ENCODE results near the gene GNAS-AS1.
"Not testable (repeated sequence)": the region's sequence is repeated elsewhere in the genome, so short reads cannot be mapped to it uniquely, and the experiment has no call there.

The GNAS-AS1 gene

DNA sequence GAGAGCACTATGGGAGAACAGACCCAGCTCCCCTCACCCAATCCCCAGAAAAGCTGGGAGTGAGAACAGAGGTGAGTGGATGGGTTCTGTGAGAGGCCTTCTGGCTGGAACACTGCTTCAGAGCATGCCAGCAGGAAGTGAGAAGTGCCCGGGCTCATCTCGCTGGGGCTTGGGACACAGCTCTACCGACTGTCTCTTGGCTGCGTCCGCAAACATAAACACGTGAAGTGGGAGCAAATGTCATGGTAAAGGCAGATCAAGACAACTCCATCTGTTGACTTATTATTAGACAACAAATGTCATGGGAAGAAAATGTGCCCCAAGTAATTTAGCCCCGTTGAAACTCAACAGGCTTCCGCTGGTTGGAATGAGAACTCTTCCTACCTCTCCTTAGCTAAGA is 25.9 kb downstream of the GNAS-AS1 start:
- Histone ChIP-seq H3K36me3 (ENCODE audit: low read length) (no peaks in the 10 kb centered on the region), H3K4me3 (ENCODE audit: insufficient read depth, low read length, poor library complexity, severe bottlenecking) (no peak overlapping the region), H4K20me1 (ENCODE audit: low read depth, low read length) (no peaks in the 10 kb centered on the region), H3K27ac (ENCODE audit: low read depth, low read length) (no peak overlapping the region), H3K79me2 (ENCODE audit: insufficient read depth, low read length) (peaks cover 5% of the 10 kb centered on the region; the same call in 1 of the 2 replicates), H3K9me3 (ENCODE audit: insufficient read depth, low read length) (no peaks in the 10 kb centered on the region), H2AFZ (ENCODE audit: low read depth, low read length, severe bottlenecking) (no peak overlapping the region), H3F3A (ENCODE audit: insufficient read depth) (no peaks in the 10 kb centered on the region), H3K27me3 (ENCODE audit: low read length) (no peaks in the 10 kb centered on the region), H3K4me2 (ENCODE audit: low read depth, low read length, poor library complexity, severe bottlenecking) (no peak overlapping the region), H3K9ac (ENCODE audit: low read length) (no peak overlapping the region), H3K9me2 (replicated peaks; ENCODE audit: insufficient read depth, low read length) (no peaks in the 10 kb centered on the region)
- TF ChIP-seq CTCF (IDR thresholded peaks at IDR 0.05; ENCODE audit: insufficient read depth, low read length, poor library complexity, severe bottlenecking): no peak
- no peak for TF ChIP-seq EZH2phosphoT487 (conservative IDR thresholded peaks at IDR 0.05; ENCODE audit: low read length)

DNA sequence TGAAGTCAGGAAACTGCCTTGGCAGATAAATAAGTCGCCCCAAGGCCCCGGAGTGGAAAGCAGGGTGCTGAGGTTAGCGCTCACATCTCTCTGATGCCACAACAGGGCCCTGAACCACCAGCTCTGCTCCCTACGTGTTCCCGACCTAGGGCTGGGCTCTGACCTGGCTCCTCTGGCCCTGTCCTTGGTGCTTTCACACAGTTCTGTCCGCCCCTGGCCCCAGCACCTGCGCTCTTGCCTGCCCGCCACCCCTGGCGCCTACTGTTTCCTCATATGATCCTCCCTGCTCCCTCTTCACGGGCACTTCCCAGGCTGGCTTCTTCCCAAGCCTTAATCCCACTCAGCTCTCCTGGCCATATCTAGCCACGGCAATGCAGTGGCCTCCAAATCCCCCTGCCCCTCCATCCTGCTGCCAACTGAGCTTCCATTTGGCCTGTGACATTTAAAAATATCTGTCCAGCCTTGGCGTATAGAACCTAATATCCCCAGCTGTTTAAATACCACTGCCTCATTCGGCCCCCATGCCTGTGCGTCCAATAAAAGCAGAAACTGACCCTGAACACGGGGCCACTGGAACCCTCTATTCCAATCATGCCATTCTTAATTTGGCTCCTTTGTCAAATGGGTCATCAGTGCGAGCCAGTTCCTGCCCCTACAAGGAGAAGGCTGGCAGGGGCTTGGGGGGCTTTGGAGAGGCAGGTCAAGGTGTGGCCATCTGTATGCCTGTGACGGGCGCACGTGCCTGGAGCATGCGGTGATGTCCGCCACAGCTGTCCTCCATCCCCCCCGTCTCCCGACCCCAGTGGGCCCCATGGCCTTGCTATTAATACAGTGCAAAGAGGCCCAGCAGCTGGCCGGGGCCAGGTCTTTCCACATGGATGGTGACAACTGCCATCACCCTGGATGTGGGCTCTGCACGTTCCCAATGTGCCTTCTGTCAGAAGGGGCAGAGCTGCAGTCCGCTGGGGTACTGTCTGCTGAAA is 27.7 kb downstream of the GNAS-AS1 start:
- Histone ChIP-seq H3K9ac (ENCODE audit: low read length) (no peak overlapping the region), H2AFZ (ENCODE audit: low read depth, low read length, severe bottlenecking) (no peak overlapping the region), H3K79me2 (ENCODE audit: insufficient read depth, low read length) (no peaks in the 10 kb centered on the region), H3K36me3 (ENCODE audit: low read length) (no peaks in the 10 kb centered on the region), H3K9me2 (replicated peaks; ENCODE audit: insufficient read depth, low read length) (no peaks in the 10 kb centered on the region), H3F3A (ENCODE audit: insufficient read depth) (no peaks in the 10 kb centered on the region), H3K9me3 (ENCODE audit: insufficient read depth, low read length) (no peaks in the 10 kb centered on the region), H4K20me1 (ENCODE audit: low read depth, low read length) (no peaks in the 10 kb centered on the region), H3K27ac (ENCODE audit: low read depth, low read length) (no peak overlapping the region), H3K27me3 (ENCODE audit: low read length) (no peaks in the 10 kb centered on the region), H3K4me2 (ENCODE audit: low read depth, low read length, poor library complexity, severe bottlenecking) (no peak overlapping the region), H3K4me3 (ENCODE audit: insufficient read depth, low read length, poor library complexity, severe bottlenecking) (no peak overlapping the region)
- no peak for TF ChIP-seq CTCF (IDR thresholded peaks at IDR 0.05; ENCODE audit: insufficient read depth, low read length, poor library complexity, severe bottlenecking)
- TF ChIP-seq EZH2phosphoT487 (conservative IDR thresholded peaks at IDR 0.05; ENCODE audit: low read length): no peak

GRCh38 chr20:58822149-58822548 is 28.6 kb downstream of the GNAS-AS1 start:
- H3K36me3 ChIP-seq (ENCODE audit: low read length): no peaks in the 10 kb centered on the region
- H3K9me2 ChIP-seq (replicated peaks; ENCODE audit: insufficient read depth, low read length): no peaks in the 10 kb centered on the region
- H3K4me3 ChIP-seq (ENCODE audit: insufficient read depth, low read length, poor library complexity, severe bottlenecking): no peak overlapping the region
- no peak overlapping the region for H2AFZ ChIP-seq (ENCODE audit: low read depth, low read length, severe bottlenecking)
- peak; percentile 15 for TF ChIP-seq CTCF (IDR thresholded peaks at IDR 0.05; ENCODE audit: insufficient read depth, low read length, poor library complexity, severe bottlenecking)
- TF ChIP-seq EZH2phosphoT487 (conservative IDR thresholded peaks at IDR 0.05; ENCODE audit: low read length): no peak
- no peak overlapping the region for H3K27ac ChIP-seq (ENCODE audit: low read depth, low read length)
- no peaks in the 10 kb centered on the region for H3K79me2 ChIP-seq (ENCODE audit: insufficient read depth, low read length)
- no peaks in the 10 kb centered on the region for H3K27me3 ChIP-seq (ENCODE audit: low read length)
- H3F3A ChIP-seq (ENCODE audit: insufficient read depth): no peaks in the 10 kb centered on the region
- no peaks in the 10 kb centered on the region for H3K9me3 ChIP-seq (ENCODE audit: insufficient read depth, low read length)
- no peak overlapping the region for H3K9ac ChIP-seq (ENCODE audit: low read length)
- H4K20me1 ChIP-seq (ENCODE audit: low read depth, low read length): no peaks in the 10 kb centered on the region
- H3K4me2 ChIP-seq (ENCODE audit: low read depth, low read length, poor library complexity, severe bottlenecking): no peak overlapping the region

DNA sequence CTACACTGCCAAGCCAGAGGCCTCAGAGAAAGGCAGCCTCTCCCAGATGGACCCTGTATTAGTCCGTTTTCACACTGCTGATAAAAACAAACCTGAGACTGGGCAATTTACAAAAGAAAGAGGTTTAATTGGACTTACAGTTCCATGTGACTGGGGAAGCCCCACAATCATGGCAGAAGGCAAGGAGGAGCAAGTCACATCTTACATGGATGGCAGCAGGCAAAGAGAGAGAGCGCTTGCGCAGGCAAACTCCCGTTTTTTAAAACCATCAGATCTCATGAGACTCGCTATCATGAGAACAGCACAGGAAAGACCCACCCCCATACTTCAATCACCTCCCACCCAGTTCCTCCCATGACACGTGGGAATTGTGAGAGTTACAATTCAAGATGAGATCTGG is 30.2 kb downstream of the GNAS-AS1 start:
- H3F3A ChIP-seq (ENCODE audit: insufficient read depth); H3K9me3 ChIP-seq (ENCODE audit: insufficient read depth, low read length); H3K27ac ChIP-seq (ENCODE audit: low read depth, low read length); H3K36me3 ChIP-seq (ENCODE audit: low read length); H4K20me1 ChIP-seq (ENCODE audit: low read depth, low read length); H3K4me2 ChIP-seq (ENCODE audit: low read depth, low read length, poor library complexity, severe bottlenecking); H3K79me2 ChIP-seq (ENCODE audit: insufficient read depth, low read length); H3K9ac ChIP-seq (ENCODE audit: low read length); H3K27me3 ChIP-seq (ENCODE audit: low read length); H3K4me3 ChIP-seq (ENCODE audit: insufficient read depth, low read length, poor library complexity, severe bottlenecking); H2AFZ ChIP-seq (ENCODE audit: low read depth, low read length, severe bottlenecking); H3K9me2 ChIP-seq (replicated peaks; ENCODE audit: insufficient read depth, low read length): not testable (repeated sequence)

Data from SU-DHL-6 (cell line).